Smooth muscle cell (in vitro differentiated cells): ENCODE results near the gene TMEM125. TPM values are rescaled to one million over a fixed set of nuclear protein-coding genes. Genes with fewer than 3 reads are reported as not detected.

Experiments used
- DNase-seq: peaks from one replicate; lab custom pipeline; 2025; ENCODE audit not compliant: unreplicated experiment; lab: John Stamatoyannopoulos, UW
- H2AFZ ChIP-seq: fragments of 200-600 bp; sonication (generic); 2 replicates; pipeline ENCODE4 v1.6.0; 2016; ENCODE audit warnings: antibody characterized with exemption, low read depth, mild to moderate bottlenecking
- H3F3A ChIP-seq: fragments of 200-600 bp; sonication (generic); 2 replicates; pipeline ENCODE4 v1.6.0; 2017; ENCODE audit warnings: antibody characterized with exemption, low read depth
- H3K27ac ChIP-seq: fragments of 200-600 bp; sonication (generic); 2 replicates; pipeline ENCODE4 v1.5.1; 2016; ENCODE audit warnings: low read depth, mild to moderate bottlenecking
- H3K27me3 ChIP-seq: fragments of 200-600 bp; sonication (generic); 2 replicates; pipeline ENCODE4 v1.6.1; 2016; ENCODE audit warnings: low read depth, mild to moderate bottlenecking
- H3K36me3 ChIP-seq: fragments of 200-600 bp; sonication (generic); 2 replicates; pipeline ENCODE4 v1.5.1; 2016; ENCODE audit warnings: low read depth
- H3K4me1 ChIP-seq: fragments of 200-600 bp; sonication (generic); 2 replicates; pipeline ENCODE4 v1.5.1; 2016; ENCODE audit warnings: low read depth
- H3K4me2 ChIP-seq: fragments of 200-600 bp; sonication (generic); 2 replicates; pipeline ENCODE4 v1.6.0; 2016; ENCODE audit warnings: mild to moderate bottlenecking
- H3K4me3 ChIP-seq: fragments of 200-600 bp; sonication (generic); 2 replicates; pipeline ENCODE4 v1.5.1; 2016; ENCODE audit warnings: mild to moderate bottlenecking
- H3K79me2 ChIP-seq: fragments of 200-600 bp; sonication (generic); 2 replicates; pipeline ENCODE4 v1.6.0; 2016; ENCODE audit warnings: low read depth, mild to moderate bottlenecking
- H3K9ac ChIP-seq: fragments of 200-600 bp; sonication (generic); 2 replicates; pipeline ENCODE4 v1.6.0; 2016; ENCODE audit warnings: low read depth
- H3K9me3 ChIP-seq: fragments of 200-600 bp; sonication (generic); replicated peaks from 2 replicates; pipeline ENCODE4 v1.5.1; 2016; ENCODE audit warnings: low read depth
- H4K20me1 ChIP-seq: fragments of 200-600 bp; sonication (generic); 2 replicates; pipeline ENCODE4 v1.6.0; 2016; ENCODE audit warnings: low read depth
- WGBS: methylation state at CpG from one replicate; pipeline ENCODE4 v1.1.7; 2016; ENCODE audit warnings: low lambda C conversion rate; 5-methylcytosine and 5-hydroxymethylcytosine counted together
- polyA plus RNA-seq: library from polyadenylated mRNA; unstranded; fragments of >200 nt; fragmentation: Nextera tagmentation; extraction: Ambion mirVana; gene quantifications from 2 replicates; pipeline ENCODE4 v1.2.1, GENCODE V29; 2016
- total RNA-seq: library from RNA; depleted of rRNA; stranded (reverse); fragments of >200 nt; gene quantifications from 2 replicates; pipeline ENCODE4 v1.2.3, GENCODE V29; 2014
- TF ChIP-seq, protein P1 (sequence below): fragments of 200-600 bp; sonication (generic); IDR thresholded peaks from 2 replicates; pipeline ENCODE4 v1.5.1; 2017; ENCODE audit warnings: borderline replicate concordance, mild to moderate bottlenecking, antibody characterized with exemption; ENCODE audit not compliant: insufficient read depth, poor library complexity, severe bottlenecking

TMEM125 gene
- total and polyA plus RNA-seq, 2 experiments from 2014 or later: 1.4 to 4.2 TPM

DNA sequence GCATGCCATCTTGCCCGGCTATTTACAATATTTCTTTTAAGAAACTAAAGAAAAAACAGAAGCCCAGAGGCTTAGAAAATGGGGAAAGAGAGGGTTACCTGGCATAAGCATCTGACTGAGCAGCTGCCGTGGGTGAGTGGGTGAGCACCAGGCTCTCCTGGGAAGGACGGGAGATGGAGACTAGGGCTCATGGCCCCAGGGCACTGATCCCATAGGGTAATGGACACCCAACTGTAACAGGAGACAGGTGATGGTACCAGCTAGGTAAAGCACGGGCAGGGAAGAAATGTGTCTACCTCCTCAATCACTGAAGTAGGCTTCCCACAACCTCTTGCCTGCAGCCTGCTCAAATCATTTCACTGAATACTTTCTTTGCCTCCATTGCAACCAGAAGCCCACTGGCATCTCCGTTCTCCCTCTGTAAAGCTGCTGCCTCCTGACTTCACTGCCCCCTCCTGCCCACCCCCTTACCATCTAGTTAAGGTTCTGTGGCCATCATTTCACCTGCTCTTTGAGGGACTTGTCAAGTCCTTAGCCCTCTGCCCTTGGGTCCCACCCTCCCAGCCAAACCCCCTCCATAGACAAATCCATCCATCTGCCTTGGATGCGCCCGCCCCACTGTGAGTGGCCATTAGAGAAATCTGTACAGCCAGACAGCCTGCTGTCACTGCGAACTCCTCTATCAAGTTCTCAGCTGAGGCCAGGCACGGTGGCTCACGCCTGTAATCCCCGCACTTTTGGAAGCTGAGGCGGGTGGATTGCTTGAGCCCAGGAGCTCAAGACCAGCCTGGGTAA lies 6.2 kb downstream of the TMEM125 start:
- peaks cover 5% of the 10 kb centered on the region for H3K4me1 ChIP-seq
- H3K79me2 ChIP-seq: no peaks in the 10 kb centered on the region
- H3K27ac ChIP-seq: no peak overlapping the region
- no peaks in the 10 kb centered on the region for H3K9me3 ChIP-seq
- no peak overlapping the region for H3K4me2 ChIP-seq
- H4K20me1 ChIP-seq: no peaks in the 10 kb centered on the region
- H3K27me3 ChIP-seq: no peaks in the 10 kb centered on the region
- no peak overlapping the region for H2AFZ ChIP-seq
- TF ChIP-seq, protein P1, sequence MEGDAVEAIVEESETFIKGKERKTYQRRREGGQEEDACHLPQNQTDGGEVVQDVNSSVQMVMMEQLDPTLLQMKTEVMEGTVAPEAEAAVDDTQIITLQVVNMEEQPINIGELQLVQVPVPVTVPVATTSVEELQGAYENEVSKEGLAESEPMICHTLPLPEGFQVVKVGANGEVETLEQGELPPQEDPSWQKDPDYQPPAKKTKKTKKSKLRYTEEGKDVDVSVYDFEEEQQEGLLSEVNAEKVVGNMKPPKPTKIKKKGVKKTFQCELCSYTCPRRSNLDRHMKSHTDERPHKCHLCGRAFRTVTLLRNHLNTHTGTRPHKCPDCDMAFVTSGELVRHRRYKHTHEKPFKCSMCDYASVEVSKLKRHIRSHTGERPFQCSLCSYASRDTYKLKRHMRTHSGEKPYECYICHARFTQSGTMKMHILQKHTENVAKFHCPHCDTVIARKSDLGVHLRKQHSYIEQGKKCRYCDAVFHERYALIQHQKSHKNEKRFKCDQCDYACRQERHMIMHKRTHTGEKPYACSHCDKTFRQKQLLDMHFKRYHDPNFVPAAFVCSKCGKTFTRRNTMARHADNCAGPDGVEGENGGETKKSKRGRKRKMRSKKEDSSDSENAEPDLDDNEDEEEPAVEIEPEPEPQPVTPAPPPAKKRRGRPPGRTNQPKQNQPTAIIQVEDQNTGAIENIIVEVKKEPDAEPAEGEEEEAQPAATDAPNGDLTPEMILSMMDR: no peak
- 84% methylated on average over 12 of the region's 12 CpGs for WGBS
- no peak overlapping the region for H3K4me3 ChIP-seq
- no peak overlapping the region for H3K9ac ChIP-seq
- H3F3A ChIP-seq: no peaks in the 10 kb centered on the region
- no peaks in the 10 kb centered on the region for H3K36me3 ChIP-seq
- DNase-seq: no peak

DNA sequence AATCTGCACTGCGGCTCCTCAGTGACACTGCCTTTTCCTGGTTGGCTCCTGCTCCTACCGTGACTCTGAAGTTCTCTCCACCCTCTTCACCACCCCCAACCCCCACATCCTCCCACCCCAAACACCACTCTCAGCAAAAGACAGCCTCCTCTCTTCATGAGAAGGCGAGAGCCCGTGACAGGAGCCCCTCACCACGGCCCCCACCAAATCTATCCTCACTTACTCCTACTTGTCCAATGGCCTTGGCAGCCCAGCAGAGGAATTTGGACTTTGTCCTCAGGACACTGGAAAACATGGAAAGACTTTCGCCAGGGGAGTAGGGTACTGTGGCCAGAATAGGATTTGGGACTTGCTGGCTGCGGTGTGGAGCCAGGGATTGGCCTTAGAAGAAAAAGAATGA lies 6.9 kb downstream of the TMEM125 start:
- no peaks in the 10 kb centered on the region for H3K4me1 ChIP-seq
- H3K27ac ChIP-seq: no peak overlapping the region
- no peak overlapping the region for H3K9ac ChIP-seq
- H3K4me3 ChIP-seq: no peak overlapping the region
- H2AFZ ChIP-seq: no peak overlapping the region
- H3K36me3 ChIP-seq: no peaks in the 10 kb centered on the region
- no peaks in the 10 kb centered on the region for H3K79me2 ChIP-seq
- no peak for DNase-seq
- no peak overlapping the region for H3K4me2 ChIP-seq
- no peaks in the 10 kb centered on the region for H3F3A ChIP-seq
- WGBS: 90% methylated on average over 7 of the region's 7 CpGs
- H4K20me1 ChIP-seq: no peaks in the 10 kb centered on the region
- TF ChIP-seq, protein P1: no peak
- H3K27me3 ChIP-seq: no peaks in the 10 kb centered on the region
- no peaks in the 10 kb centered on the region for H3K9me3 ChIP-seq

DNA sequence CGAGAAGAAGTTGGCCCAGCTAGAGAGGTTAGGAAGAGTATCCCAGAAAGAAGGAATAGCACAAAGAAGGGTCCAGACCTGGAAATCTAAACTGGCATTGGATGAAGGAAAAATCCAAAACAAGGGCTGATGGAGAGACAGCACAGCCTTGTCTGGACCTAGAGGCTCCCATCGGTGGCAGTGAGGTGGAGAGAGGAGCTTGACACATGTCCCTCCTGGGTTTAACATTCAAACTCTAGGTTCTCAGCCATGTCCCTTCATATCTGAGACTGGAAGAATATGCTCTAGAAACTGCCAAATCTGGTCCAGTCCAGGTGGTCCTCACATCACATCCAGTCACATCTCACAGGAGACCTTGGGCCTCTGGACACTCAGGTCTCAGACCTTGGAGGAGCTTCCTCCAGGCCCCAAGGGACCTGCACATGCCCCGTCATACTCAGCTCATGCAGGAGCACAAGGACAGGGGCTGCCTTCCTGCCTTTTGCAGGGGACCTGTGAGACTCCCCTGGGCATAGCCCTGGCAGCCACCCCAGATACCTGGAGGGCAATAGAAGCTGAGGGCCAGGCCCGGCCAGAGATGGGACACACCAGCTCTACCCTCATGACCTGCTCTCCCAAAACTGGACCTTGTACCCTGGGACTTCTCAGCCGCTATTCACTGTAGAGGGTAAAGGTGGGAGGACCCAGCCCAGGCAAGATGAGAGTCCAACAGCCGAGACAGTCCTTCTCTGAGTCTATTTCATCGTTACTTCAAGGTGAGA lies 7.5 kb downstream of the TMEM125 start:
- Histone ChIP-seq H3K27me3 (no peaks in the 10 kb centered on the region), H3K9ac (no peak overlapping the region), H3K4me3 (no peak overlapping the region), H3F3A (no peaks in the 10 kb centered on the region), H3K79me2 (no peaks in the 10 kb centered on the region), H3K27ac (no peak overlapping the region), H4K20me1 (no peaks in the 10 kb centered on the region), H3K4me1 (no peaks in the 10 kb centered on the region), H3K9me3 (no peaks in the 10 kb centered on the region), H3K36me3 (no peaks in the 10 kb centered on the region), H2AFZ (no peak overlapping the region), H3K4me2 (no peak overlapping the region)
- no peak for DNase-seq
- 95% methylated on average over 7 of the region's 7 CpGs for WGBS
- TF ChIP-seq, protein P1: no peak
